GM18951 (cell line): Measurements from ENCODE around the gene FAM20C.

ENCODE experiments used
- POLR2A ChIP-seq: IDR thresholded peaks from 4 replicates; pipeline ENCODE4 v1.6.1; 2011; ENCODE audit warnings: mild to moderate bottlenecking; ENCODE audit not compliant: insufficient read length, insufficient read depth; ENCODE audit errors: extremely low read depth
- in situ Hi-C: fragments of 300-500 bp; cut with MboI; formaldehyde crosslinking; loops from one replicate; pipeline ENCODE4 v1.12.0; 2022; ENCODE audit warnings: low sequenced_read_pairs, mixed read lengths, inconsistent platforms; ENCODE audit not compliant: unreplicated experiment

FAM20C gene

DNA sequence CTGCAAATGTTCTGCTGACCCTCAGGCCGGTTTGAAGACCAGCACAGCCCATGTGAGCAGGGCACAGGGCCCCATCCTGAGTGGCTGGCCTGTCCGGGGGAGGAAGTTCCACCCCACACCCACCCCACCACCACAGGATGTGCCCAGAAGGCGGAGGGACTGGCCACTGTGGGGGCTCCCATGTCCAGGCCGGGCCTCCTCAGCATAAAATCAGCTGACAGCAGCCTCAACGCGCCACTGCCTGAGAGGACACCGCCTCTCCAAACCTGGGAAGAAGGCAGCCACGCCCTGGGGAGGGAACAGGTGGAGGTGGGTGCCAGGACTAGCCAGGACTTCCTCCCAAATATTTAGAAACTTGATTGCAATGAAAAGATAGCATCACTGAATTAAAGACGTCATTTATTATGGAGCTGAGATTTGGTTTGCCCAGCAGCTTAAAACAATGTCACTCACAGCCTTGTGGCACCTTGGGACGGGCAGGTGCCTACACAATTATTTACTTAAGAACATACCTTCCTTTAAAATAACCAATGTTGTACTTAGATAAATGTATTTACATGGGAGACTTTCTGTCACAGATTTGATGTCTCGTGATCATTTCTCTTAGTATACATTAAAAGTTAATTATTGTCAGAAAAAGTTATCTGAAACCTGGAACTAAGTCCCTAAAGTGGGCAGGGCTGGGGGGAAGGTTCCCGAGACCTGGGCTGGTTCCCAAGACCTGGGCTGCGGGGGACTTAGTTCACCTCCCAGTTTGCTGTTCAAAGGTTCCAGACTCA is 27.3 kb upstream of the FAM20C start:
- TF ChIP-seq POLR2A: no peak

GRCh38 chr7:165661-166337 is 26.6 kb upstream of the FAM20C start:
- TF ChIP-seq POLR2A: no peak
- in situ Hi-C loops: no loop called here

More for the DNA sequence above, 27.3 kb upstream of the FAM20C start:
- in situ Hi-C loops: no loop called here

- in situ Hi-C loops: no loop called here
- TF ChIP-seq POLR2A: no peak
These were observed 25.9 kb upstream of the FAM20C start for GRCh38 chr7:166338-167060.

- in situ Hi-C loops: no loop called here
- TF ChIP-seq POLR2A: no peak
These were observed 25.1 kb upstream of the FAM20C start for GRCh38 chr7:167090-167855.

DNA sequence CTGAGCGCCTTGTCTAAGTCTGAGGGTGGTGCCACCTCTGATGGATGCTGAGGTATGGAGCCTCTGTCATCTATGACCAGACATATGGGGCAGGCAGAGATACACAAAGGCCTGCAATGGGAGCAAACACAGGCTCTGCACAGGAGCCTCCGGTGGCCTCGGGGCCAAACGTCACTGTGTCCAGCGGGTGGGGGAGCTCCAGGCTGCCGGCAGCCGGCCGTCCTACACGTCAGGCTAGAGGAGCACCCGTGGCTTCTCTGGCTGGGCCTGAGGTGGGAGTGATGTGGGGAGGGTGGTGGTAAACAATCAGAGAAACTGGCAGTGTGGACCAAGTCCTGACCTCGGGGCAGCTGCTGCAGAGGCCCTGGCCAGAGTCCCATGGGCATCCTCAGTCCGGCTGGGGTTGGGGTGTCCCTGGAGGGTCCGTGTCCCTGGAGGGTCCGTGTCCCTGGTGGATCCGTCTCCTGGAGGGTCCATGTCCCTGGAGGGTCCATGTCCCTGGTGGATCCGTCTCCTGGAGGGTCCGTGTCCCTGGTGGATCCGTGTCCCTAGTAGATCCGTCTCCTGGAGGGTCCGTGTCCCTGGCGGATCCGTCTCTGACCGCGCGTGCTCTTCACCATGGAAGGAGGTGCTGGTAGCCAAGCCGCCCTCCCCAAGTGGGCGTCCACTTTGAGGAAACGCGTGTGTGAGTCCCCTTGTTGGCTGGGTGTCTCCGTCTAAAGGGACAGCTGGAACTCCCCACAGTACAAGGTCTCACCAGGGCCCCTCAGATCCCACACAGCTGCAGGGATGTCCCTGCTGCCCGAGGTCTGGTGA is 24.2 kb upstream of the FAM20C start:
- in situ Hi-C loops: no loop called here
- TF ChIP-seq POLR2A: no peak

DNA sequence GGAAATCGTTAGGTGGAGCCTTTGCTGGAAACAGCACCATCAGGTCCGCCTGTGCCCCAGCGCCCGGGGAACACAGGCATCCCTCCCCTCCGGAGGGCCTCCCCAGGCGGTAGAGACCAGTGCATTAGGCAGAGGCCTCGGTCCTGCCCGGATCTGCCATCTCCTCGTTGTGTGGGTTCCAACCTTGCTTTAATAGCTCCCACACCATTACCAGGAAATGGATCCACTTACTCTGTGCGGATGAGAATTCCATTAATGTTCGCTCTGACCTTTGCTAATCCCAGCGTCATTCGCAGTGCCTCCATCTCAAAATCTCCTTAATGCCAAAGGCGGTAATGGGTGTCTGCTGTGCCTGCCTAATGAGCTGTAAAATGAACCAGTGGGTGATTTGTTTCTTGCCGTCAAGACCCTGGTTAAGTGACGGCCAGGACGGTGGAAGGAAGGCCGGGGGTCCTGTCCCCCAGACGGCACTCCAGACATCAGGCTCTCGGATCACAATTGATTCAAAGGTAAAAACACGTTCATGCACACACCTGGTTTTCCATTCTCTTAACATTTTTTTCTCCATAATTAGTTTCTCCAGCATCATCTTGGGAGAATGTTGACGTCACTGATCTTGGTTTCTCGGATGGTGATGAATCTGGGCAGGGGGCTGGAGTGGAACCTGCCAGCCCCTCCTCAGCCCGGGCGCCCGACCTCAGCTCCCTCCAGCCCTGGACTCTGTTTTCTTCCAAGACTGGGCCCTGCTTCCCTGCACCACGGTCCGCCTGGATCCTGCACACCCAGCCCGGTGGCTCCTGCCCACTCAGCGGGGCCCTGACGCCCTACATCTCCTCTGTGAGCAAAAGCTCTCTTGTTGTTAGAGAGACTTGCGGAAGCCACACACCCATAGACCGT is 22.8 kb upstream of the FAM20C start:
- no peak for TF ChIP-seq POLR2A
- in situ Hi-C loops: no loop called here

- in situ Hi-C loops: no loop called here
- no peak for TF ChIP-seq POLR2A
These were observed 21.6 kb upstream of the FAM20C start for GRCh38 chr7:170551-171363.

DNA sequence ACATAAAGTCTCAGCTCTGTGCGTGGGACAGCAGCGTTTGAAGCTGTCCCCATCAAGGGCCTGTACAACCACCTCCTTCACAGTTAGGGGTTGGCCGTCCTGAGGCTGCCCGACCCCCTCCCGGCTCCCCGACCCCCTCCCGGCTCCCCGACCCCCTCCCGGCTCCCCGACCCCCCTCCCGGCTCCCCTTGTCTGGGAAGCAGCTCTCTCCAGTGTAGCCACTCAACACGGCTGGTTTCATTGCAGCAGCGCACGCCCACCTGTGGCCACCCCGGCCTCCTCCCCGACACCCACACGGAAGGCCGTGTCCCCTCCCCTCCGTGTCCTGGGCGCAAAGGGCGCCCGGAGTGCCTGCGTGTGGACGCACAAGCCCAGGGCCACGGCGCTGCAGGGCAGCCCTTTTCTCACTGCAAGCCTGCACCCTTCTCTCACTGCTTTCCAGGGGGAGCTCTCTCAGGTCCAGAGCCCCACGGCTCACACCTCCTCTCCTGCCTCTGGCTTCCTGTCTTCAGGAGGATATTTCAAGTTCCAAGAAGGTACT is 20.9 kb upstream of the FAM20C start:
- in situ Hi-C loops: no loop called here
- no peak for TF ChIP-seq POLR2A

- in situ Hi-C loops: no loop called here
- no peak for TF ChIP-seq POLR2A
These were observed 20.4 kb upstream of the FAM20C start for GRCh38 chr7:171912-172515.
